Activated naive CD4-positive, alpha-beta T cell treated with anti-CD3 and anti-CD28 coated beads, Interleukin-2, amount 50 U/mL, for 24 hours (primary cell): ENCODE data around the gene ESYT2.

Experiments used
- H3K27ac Mint-ChIP-seq: one replicate; pipeline ENCODE4 v1.8.0; 2021; ENCODE audit warnings: mild to moderate bottlenecking, mixed read lengths
- H3K27me3 Mint-ChIP-seq: one replicate; pipeline ENCODE4 v1.8.0; 2021; ENCODE audit warnings: mixed read lengths
- H3K36me3 Mint-ChIP-seq: one replicate; pipeline ENCODE4 v1.8.0; 2021; ENCODE audit warnings: mixed read lengths
- H3K4me1 Mint-ChIP-seq: one replicate; pipeline ENCODE4 v1.8.0; 2021; ENCODE audit warnings: mixed read lengths
- H3K4me3 Mint-ChIP-seq: one replicate; pipeline ENCODE4 v1.8.0; 2021; ENCODE audit warnings: mild to moderate bottlenecking, mixed read lengths
- H3K9me3 Mint-ChIP-seq: one replicate; pipeline ENCODE4 v1.8.0; 2021; ENCODE audit warnings: mixed read lengths

ESYT2 gene

GRCh38 chr7:158759245-158759614 lies 70.1 kb downstream of the ESYT2 start:
- H3K27me3 Mint-ChIP-seq = no peaks in the 10 kb centered on the region
- H3K4me3 Mint-ChIP-seq = no peak overlapping the region
- H3K27ac Mint-ChIP-seq = peak overlapping the region; percentile 14
- peaks cover 21% of the 10 kb centered on the region for H3K36me3 Mint-ChIP-seq
- H3K9me3 Mint-ChIP-seq = no peaks in the 10 kb centered on the region
- H3K4me1 Mint-ChIP-seq = peaks cover 6% of the 10 kb centered on the region

- peaks cover 6% of the 10 kb centered on the region for H3K4me1 Mint-ChIP-seq
- H3K27ac Mint-ChIP-seq = no peak overlapping the region
- H3K9me3 Mint-ChIP-seq = no peaks in the 10 kb centered on the region
- H3K36me3 Mint-ChIP-seq = peaks cover 22% of the 10 kb centered on the region
- H3K27me3 Mint-ChIP-seq = no peaks in the 10 kb centered on the region
- H3K4me3 Mint-ChIP-seq = no peak overlapping the region
Observed at GRCh38 chr7:158758586-158759244, 70.6 kb downstream of the ESYT2 start.

GRCh38 chr7:158757404-158757989 lies 71.8 kb downstream of the ESYT2 start:
- H3K4me1 Mint-ChIP-seq = peaks cover 6% of the 10 kb centered on the region
- no peak overlapping the region for H3K4me3 Mint-ChIP-seq
- no peaks in the 10 kb centered on the region for H3K27me3 Mint-ChIP-seq
- H3K9me3 Mint-ChIP-seq = no peaks in the 10 kb centered on the region
- H3K36me3 Mint-ChIP-seq = peaks cover 23% of the 10 kb centered on the region
- H3K27ac Mint-ChIP-seq = no peak overlapping the region

- Mint-ChIP-seq H3K27ac (no peak overlapping the region), H3K27me3 (no peaks in the 10 kb centered on the region), H3K4me1 (no peaks in the 10 kb centered on the region), H3K9me3 (no peaks in the 10 kb centered on the region), H3K4me3 (no peak overlapping the region), H3K36me3 (peaks cover 11% of the 10 kb centered on the region)
Observed at GRCh38 chr7:158754746-158755444, 74.4 kb downstream of the ESYT2 start.

GRCh38 chr7:158753900-158754299 lies 75.4 kb downstream of the ESYT2 start:
- no peaks in the 10 kb centered on the region for H3K4me1 Mint-ChIP-seq
- H3K36me3 Mint-ChIP-seq = peaks cover 11% of the 10 kb centered on the region
- no peaks in the 10 kb centered on the region for H3K27me3 Mint-ChIP-seq
- H3K27ac Mint-ChIP-seq = no peak overlapping the region
- H3K4me3 Mint-ChIP-seq = no peak overlapping the region
- no peaks in the 10 kb centered on the region for H3K9me3 Mint-ChIP-seq

- Mint-ChIP-seq H3K4me3 (no peak overlapping the region), H3K4me1 (no peaks in the 10 kb centered on the region), H3K27me3 (no peaks in the 10 kb centered on the region), H3K27ac (peak overlapping the region; percentile 59), H3K9me3 (no peaks in the 10 kb centered on the region), H3K36me3 (peaks cover 10% of the 10 kb centered on the region)
Observed at GRCh38 chr7:158751751-158752150, 77.6 kb downstream of the ESYT2 start.

GRCh38 chr7:158751199-158751598 lies 78.1 kb downstream of the ESYT2 start:
- peaks cover 10% of the 10 kb centered on the region for H3K36me3 Mint-ChIP-seq
- no peak overlapping the region for H3K27ac Mint-ChIP-seq
- no peaks in the 10 kb centered on the region for H3K4me1 Mint-ChIP-seq
- no peak overlapping the region for H3K4me3 Mint-ChIP-seq
- no peaks in the 10 kb centered on the region for H3K27me3 Mint-ChIP-seq
- H3K9me3 Mint-ChIP-seq = no peaks in the 10 kb centered on the region

- Mint-ChIP-seq H3K27me3 (no peaks in the 10 kb centered on the region), H3K4me3 (no peak overlapping the region), H3K9me3 (no peaks in the 10 kb centered on the region), H3K4me1 (no peaks in the 10 kb centered on the region), H3K27ac (peak overlapping the region; percentile 41), H3K36me3 (peaks cover 10% of the 10 kb centered on the region)
Observed at GRCh38 chr7:158750702-158751101, 78.6 kb downstream of the ESYT2 start.

- no peak overlapping the region for H3K4me3 Mint-ChIP-seq
- H3K27me3 Mint-ChIP-seq = no peaks in the 10 kb centered on the region
- no peaks in the 10 kb centered on the region for H3K4me1 Mint-ChIP-seq
- H3K27ac Mint-ChIP-seq = no peak overlapping the region
- no peaks in the 10 kb centered on the region for H3K9me3 Mint-ChIP-seq
- peaks cover 6% of the 10 kb centered on the region for H3K36me3 Mint-ChIP-seq
Observed at GRCh38 chr7:158749396-158749795, 79.9 kb downstream of the ESYT2 start.

- H3K9me3 Mint-ChIP-seq = no peaks in the 10 kb centered on the region
- no peak overlapping the region for H3K4me3 Mint-ChIP-seq
Observed at GRCh38 chr7:158748335-158748734, 81.0 kb downstream of the ESYT2 start.

GRCh38 chr7:158747408-158747807 lies 81.9 kb downstream of the ESYT2 start:
- Mint-ChIP-seq H3K36me3 (peaks cover 6% of the 10 kb centered on the region), H3K27me3 (no peaks in the 10 kb centered on the region), H3K9me3 (no peaks in the 10 kb centered on the region), H3K4me3 (no peak overlapping the region), H3K4me1 (no peaks in the 10 kb centered on the region), H3K27ac (peak overlapping the region; percentile 27)

More at GRCh38 chr7:158748335-158748734, 81.0 kb downstream of the ESYT2 start:
- H3K4me1 Mint-ChIP-seq = no peaks in the 10 kb centered on the region
- H3K36me3 Mint-ChIP-seq = peaks cover 4% of the 10 kb centered on the region
- no peak overlapping the region for H3K27ac Mint-ChIP-seq
- no peaks in the 10 kb centered on the region for H3K27me3 Mint-ChIP-seq

- Mint-ChIP-seq H3K4me1 (no peaks in the 10 kb centered on the region), H3K27ac (peak overlapping the region; percentile 27), H3K36me3 (peaks cover 8% of the 10 kb centered on the region)
Observed at GRCh38 chr7:158746957-158747356, 82.4 kb downstream of the ESYT2 start.

GRCh38 chr7:158745057-158745715 lies 84.1 kb downstream of the ESYT2 start:
- Mint-ChIP-seq H3K36me3 (peaks cover 8% of the 10 kb centered on the region), H3K27me3 (no peaks in the 10 kb centered on the region)

More at GRCh38 chr7:158746957-158747356, 82.4 kb downstream of the ESYT2 start:
- H3K9me3 Mint-ChIP-seq = no peaks in the 10 kb centered on the region
- H3K27me3 Mint-ChIP-seq = no peaks in the 10 kb centered on the region
- no peak overlapping the region for H3K4me3 Mint-ChIP-seq

GRCh38 chr7:158744070-158744469 lies 85.2 kb downstream of the ESYT2 start:
- H3K4me1 Mint-ChIP-seq = peaks cover 10% of the 10 kb centered on the region
- H3K4me3 Mint-ChIP-seq = no peak overlapping the region
- H3K9me3 Mint-ChIP-seq = no peaks in the 10 kb centered on the region
- no peak overlapping the region for H3K27ac Mint-ChIP-seq
- peaks cover 8% of the 10 kb centered on the region for H3K36me3 Mint-ChIP-seq
- H3K27me3 Mint-ChIP-seq = no peaks in the 10 kb centered on the region

More at GRCh38 chr7:158745057-158745715, 84.1 kb downstream of the ESYT2 start:
- Mint-ChIP-seq H3K4me1 (peaks cover 10% of the 10 kb centered on the region), H3K9me3 (no peaks in the 10 kb centered on the region), H3K4me3 (no peak overlapping the region), H3K27ac (peak overlapping the region; percentile 30)

- Mint-ChIP-seq H3K4me3 (no peak overlapping the region), H3K27me3 (no peaks in the 10 kb centered on the region), H3K36me3 (peaks cover 8% of the 10 kb centered on the region), H3K27ac (peak overlapping the region; percentile 46), H3K9me3 (no peaks in the 10 kb centered on the region), H3K4me1 (peaks cover 10% of the 10 kb centered on the region)
Observed at GRCh38 chr7:158743219-158743618, 86.1 kb downstream of the ESYT2 start.
